Dermis blood vessel endothelial cell (primary cell): ENCODE measurements around the gene STK39. TPM values are rescaled to one million over a fixed set of nuclear protein-coding genes. Genes with fewer than 3 reads are reported as not detected.
A peak's percentile ranks its signal among the peaks of the same experiment; 100 is the strongest.
"Not testable (repeated sequence)": the region's sequence is repeated elsewhere in the genome, so short reads cannot be mapped to it uniquely, and the experiment has no call there.

ENCODE experiments used
- DNase-seq: peaks from one replicate; pipeline ENCODE4 v3.0.0; 2010
- total RNA-seq: library from RNA; depleted of rRNA; stranded (reverse); fragments of >200 nt; gene quantifications from 2 replicates; pipeline ENCODE4 v1.2.3, GENCODE V29; 2014

Gene STK39
- total RNA-seq = 2.4 and 2.7 TPM in 2 replicates

DNA sequence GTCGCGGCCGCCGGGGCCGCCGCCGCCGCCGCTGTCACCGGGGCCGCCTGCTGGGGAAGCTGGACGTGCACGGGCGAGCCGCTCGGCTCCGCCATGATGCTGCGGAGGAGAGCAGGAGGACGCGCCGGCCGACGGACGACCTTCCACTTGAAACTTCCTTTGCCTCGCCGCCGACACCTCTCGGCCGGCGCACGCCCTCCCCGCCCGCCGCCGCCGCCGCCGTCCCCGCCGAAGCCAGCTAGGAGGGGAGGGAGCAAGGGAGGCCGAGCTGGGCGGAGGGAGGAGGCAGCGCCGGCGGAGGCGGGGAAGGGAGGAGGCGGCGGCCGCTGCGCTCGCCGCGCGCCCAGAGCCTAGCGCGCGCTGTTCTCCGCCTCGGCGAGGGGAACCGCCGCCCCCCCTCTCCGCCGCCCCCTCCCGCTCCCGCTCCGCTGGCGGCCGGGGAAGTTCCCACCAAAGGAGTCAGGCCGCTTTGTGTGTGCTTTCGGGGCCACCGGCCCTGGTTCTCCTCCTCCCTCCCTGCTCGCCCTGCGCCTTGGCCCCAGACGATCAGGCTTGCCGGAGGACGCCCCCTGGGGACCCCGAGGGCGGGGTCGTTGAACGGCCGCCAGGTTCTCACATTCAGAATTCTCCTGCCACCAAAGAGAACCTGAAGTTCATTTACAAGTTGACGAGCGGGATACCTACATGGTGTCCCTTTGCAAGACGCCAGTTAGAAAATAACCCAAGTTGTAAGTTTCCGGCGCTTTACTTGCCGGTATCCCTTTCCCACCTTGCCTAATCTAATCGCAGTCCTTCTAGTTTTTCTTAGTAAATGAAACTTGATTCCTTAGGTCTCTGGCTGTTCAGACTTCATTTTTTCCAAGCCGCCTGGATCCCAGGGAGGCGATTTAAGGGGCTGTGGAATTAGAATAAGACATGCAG is at the start of gene STK39:
STK39 (minus strand) TSS at position 255 of the 921 bp plus-strand sequence; CDS start at position 95, 160 bp downstream.
- peak; percentile 76 for DNase-seq

DNA sequence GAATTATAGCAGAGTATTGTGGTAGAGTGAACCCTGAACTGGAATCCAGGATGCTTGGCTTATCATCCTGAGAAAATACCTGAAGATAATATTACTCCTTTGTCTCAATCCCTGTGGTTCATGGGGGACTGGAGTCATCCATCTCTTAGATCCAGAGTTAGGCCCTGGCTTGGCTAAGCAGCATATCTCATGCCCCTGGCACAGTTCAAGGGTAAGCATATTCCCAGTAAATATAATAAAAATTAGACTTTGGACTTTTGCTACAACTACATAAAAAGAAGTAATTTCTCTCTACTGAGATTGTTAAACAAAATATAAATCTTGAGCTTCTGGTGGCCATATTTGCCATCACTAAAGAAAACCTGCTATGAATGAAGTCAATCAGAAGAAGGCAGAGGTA is 47.7 kb upstream of the STK39 start:
- no peak for DNase-seq

DNA sequence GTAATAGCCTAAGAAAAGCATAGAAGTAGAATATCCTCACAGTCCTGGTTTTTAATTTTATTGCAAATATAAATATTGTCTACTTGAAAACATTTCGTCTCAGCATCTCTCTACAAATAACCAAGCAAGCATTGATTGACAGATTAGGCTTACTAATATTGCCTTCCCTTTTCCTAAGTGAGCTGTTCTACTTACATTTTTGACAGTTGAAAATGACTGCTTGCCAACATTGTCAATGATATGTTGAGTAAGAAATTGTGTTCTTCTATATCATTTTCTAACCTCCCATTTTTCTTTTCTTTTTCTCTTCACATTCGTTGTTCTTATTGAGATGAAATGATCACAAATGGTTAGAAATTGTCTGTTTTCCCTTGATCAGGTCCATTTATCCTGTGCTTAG is 47.0 kb upstream of the STK39 start:
- DNase-seq = no peak

DNA sequence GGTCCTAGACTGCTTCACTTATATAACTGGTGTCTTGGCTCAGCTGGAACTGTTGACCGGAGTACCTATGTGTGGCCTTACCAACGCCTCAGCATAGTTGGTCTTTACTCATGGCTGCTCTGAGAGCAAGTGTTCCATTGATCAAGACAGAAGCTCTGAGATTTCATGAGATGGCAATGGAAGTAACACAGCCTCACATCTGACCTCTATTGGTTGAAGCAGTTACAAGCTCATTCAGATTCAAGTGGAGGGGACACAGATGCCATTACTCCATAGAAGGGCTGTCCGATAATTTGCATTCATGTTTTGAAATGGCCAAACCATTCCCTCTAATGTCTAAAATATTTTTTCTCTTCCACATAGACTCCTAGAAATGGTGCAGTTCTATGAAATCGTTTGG is 46.4 kb upstream of the STK39 start:
- no peak for DNase-seq

DNA sequence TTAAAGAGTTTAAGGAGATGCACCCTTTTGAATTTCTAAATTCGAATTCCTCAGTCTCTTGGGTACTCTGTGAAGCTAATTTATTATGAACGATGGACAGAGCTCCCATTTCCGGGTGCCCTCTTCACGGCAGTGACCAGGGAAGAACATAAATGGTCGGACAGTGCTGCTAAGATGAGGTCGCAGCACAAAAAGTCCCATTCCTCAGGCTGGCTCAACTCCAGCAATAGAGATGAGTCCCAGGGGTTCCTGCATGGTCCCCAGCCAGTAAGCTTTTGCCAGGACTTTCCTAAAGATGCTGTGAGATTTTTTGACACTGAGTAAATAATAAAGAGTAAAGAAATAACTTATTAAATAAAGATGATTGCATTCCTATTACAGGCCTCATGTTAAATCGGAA is 43.0 kb upstream of the STK39 start:
- no peak for DNase-seq

DNA sequence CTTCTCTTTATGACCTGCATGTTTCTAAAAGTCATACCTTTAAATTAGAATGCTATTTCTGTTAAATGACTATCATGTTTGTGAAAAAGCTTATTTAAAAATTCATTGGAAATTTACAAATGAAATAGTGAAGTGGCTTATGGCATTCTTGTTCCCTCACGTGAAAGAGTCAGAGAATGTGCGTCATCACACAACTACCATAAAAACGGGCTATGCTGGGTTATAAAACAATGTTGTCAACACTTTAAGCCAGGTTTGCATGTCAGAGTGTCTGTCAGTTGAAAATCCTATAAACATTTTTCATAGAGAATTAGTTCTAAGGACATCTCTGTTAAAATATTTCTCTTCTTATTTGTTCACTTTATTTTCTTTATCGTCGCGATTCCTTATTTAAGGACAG is 42.5 kb upstream of the STK39 start:
- no peak for DNase-seq

DNA sequence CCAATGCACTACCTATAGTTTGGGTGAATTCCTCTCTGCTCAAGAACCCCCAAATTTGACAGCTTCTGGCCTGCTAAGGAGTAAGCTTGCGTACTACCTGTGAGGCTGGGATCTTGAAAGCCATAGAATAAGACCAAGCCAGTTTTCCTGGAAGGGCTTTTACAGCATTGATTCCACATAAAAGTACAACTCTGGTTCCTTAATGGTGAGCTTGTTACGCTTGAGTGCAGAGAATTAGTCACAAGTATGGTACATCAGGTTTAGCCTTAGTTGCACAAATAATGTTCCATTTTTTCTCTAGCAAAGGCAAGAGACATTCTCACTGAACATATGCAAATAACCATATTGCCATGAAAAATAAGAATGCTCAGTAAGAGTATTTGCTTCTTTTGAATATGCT is 39.1 kb upstream of the STK39 start:
- DNase-seq = no peak

DNA sequence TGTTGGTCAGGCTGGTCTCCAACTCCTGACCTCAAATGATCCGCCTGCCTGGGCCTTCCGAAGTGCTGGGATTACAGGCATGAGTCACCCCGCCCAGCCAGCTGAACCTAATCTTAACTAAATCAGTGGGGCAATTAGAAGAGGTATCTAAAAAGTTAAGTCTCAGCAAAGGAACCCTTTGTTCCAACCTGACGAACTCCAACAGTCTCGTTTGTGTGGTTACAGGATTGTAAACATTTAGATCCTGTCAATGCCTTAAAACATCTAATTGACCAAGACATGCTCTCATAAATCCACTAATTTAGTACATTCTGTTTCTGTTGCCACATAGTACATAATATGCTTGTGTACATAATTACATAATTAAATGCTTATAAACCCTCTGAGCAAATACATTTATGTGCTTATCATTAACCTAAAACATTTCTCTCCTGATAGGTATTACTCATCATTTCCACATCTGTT is 31.1 kb upstream of the STK39 start:
- no peak for DNase-seq

DNA sequence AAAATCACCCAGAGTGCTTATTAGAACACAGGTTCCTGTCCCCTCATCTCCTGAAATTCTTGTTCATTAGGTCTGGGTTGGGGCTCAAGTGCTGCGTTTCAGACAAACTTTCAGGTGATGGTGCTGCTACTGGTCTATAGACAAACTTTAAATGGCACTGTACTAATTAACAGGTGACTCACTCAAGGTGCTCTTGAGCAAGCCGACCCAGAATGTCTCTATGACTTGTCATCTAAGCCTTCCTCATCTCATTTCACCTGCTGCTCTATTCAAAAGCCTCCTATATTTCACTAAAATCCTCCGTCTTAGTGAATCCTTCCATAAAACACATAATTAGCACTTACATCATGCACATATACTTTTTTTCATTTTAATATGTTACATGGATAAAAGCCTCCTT is 29.9 kb upstream of the STK39 start:
- DNase-seq = no peak

DNA sequence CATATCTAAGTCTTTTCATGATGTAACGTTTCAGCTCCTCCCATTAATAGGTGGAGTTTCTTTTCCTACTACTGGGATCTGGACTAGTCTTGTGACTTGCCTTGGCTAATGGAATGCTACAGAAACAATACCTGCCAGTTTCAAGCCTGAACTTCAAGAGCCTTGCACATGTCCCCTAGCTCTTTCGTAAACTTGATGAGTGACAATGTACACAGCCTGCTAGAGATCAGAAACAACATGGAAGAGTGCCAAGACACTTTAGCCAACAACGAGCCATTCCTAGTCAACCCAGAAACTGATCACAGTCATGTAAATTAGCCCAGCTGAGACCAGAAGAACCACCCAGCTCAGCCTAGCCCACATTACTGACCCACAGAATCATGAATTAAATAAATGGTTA is 24.8 kb upstream of the STK39 start:
- no peak for DNase-seq

DNA sequence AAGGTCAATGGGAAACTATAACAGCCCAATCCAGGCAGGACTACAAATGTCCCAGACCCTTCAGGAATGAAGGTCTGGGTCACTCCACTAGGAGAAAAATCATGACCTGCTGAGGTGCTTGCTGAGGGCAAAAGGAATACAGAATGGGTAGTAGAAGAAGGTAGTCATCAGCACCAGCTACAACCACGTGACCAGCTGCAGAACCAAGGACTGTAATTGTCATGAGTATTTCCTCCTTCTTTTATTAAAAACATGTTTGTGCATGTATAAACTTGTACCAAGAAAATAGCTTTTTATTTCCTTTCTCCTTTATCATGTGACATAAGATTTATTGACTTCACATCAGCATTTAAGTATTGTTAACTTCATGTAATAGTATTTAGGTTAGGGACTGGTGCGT is 15.5 kb upstream of the STK39 start:
- not testable (repeated sequence) for DNase-seq

DNA sequence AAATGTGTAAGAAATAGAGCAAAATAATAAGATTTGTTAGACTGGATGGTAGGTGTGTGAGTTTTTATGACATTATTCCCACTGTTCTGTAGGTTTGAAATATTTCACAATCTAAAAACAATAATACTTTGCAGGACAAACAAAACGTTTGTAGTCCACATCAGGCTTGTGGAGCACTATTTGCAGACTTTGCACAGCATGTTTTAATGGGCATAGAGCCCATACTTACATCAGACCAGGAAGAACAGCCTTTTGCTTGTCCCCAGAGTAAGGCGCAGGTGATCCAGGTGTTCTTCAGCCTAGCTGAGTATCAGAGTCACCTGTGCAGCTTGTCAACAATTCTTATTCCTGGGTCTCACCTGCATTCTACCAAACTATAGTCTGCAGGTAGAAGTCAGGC is 9.1 kb upstream of the STK39 start:
- no peak for DNase-seq

DNA sequence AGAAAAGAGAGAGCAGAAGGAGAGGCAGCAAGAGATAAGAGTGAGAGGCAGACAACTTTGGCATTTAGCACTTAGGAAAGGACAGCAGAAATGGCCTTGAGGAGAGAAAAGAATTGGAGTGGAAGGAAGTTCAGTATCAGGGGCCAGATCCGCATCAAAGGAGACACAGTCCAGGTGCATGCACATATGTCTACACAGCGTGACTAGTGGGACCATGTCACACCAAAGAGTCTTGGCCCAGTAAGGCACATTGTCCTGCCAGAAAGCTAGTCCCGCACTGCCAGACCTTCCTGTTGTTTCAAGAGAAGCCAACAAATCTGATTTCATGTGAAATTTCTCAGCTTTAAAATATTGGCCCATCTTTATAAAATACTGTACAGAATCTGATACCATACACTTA is 8.5 kb upstream of the STK39 start:
- DNase-seq = no peak

DNA sequence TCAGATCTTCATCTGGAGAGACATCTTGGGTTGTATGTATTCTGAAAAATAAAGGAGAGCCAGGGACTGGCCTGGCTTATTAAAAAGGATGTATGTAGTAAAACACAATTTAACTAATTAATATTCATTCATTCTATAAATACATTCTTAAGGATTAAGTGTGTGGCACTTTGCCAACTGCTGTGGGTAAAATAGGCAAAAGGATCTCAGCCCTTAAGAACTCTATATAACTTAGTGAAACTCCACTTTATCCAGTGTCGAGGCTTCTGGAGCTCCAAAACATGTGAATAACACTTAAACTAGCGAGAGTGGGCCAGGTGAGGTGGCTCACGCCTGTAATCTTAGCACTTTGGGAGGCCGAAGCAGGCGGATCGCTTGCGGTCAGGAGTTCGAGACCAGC is 7.7 kb upstream of the STK39 start:
- DNase-seq = no peak

DNA sequence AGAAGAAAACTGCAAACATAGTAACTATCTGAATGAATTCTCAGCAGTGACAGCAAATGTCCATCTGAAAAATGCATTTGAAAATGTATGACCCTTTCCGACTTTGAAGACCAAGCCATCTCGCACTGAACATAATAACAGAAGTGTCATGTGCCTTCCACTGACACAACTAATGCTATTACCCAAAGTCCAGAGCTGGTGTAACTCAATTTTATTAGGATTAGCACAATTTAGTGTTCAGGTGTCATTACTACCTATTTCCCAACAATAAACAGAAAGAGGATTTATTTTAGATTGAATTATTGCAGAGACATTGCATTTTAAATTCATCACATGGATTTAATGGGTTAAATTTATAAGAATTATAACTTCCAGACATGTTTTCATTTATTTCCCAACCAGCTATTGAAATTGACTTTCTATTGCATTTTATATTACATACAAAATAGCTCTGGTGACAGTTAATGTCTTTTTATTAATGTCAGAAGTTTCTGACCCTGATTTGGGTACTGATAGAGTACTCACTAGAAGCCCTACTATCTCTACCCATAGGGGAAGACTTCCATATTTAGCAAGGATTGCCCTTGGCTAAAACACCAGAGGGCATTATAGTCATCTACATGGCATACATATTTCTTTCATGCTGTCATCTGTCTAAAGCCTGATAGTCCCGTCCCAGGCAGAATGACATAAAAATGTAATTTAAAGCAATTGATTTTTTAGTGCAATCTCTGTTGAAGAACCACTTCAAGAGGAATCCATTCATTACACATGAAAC is 7.0 kb upstream of the STK39 start:
- no peak for DNase-seq

DNA sequence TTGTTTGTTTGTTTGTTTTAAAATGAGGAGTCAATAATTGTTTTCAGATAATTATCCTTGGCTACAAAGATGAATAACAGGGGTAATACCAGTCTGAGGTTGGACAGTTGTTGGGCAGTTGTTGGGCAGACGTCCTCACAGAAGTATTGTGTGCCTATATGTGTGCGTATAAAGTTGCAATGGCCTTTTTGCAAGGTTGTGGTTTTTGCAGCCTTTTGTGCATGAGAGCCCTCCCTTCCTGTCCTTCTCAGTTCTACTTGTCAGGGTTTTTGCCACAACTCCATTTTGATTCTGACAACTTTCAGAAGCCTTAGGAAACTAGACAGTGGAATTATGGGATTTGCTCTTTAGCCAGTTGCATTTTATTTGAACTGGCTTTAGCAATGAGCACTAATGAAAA is 6.0 kb upstream of the STK39 start:
- no peak for DNase-seq

DNA sequence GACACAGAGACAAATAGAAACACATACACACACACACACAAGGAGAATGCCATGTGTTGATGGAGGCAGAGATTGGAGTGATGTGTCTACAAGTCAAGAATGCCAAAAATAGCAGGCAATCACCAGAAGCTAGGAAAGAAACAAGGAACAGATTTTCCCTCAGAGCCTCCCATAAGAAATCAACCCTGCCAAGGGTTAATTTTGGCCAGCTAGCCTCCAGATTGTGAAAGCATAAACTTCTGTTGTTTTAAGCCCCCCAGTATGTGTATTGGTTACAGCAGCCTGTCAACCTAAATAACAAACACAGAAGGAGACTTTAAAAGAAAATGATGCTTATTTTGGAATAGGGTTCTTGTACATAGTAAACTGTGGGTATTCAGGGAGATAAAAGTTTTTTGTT is 5.6 kb upstream of the STK39 start:
- DNase-seq = no peak

DNA sequence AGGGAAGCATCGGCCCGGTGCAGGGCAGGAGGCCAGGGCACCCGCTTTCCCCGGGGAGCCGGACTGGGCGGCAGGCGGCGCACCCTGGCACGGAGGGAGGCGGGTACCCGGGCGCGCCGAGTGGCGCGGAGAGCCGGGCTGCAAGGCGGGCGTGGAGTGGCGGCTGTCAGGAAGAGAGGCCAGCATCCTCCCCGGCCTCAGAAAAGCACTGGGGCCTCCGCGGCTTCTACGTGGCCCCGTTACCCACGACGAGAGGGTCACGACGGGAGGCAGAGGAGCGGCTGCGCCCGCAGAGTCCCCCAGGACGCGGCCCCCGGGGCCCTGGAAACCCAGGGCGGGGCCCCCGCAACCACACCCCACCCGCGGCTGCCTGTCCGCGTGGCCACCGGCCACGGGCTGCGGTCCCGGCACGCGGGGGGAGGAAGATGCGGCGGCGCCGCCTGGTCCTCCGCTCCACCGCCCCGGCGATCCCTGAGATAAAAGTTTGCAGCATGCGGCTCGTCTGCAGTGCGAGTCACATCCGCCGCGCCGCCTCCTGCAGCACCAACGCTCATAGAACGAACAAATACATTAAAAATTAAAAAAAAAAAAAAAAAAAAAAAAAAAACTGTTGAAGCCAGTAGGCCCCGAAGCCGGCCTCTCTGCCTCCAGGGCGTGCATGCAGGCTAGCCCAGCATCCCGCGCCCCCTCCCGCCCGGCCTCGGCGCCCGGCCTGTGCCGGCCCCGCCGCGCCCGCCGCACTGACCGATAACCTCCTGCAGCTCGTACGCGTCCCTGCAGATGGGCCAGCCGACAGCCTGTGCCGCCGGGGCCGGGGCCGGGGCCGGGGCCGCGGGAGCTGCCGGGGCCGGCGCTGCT is 683 bp downstream of the STK39 start:
- DNase-seq = peak; percentile 68

DNA sequence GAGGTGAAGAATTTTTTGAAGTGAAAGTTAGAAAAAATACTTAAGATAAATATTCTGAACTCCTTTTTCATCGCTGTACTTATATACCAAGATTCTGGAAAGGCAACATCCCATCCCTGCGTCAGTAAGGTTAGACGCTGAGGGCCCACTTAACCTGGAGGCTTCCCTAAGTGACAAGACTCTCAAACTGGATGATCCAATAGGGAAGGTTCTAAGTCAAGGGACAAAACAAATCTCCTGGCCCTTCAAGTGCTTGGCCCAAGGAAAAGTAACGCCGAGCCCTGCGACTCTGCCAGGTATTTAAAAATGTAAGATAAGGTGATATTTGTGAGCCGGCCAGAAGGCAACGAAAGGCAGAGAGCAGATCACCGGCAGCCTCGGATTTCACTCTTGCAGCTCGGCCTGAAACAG is 1.3 kb downstream of the STK39 start:
- no peak for DNase-seq

DNA sequence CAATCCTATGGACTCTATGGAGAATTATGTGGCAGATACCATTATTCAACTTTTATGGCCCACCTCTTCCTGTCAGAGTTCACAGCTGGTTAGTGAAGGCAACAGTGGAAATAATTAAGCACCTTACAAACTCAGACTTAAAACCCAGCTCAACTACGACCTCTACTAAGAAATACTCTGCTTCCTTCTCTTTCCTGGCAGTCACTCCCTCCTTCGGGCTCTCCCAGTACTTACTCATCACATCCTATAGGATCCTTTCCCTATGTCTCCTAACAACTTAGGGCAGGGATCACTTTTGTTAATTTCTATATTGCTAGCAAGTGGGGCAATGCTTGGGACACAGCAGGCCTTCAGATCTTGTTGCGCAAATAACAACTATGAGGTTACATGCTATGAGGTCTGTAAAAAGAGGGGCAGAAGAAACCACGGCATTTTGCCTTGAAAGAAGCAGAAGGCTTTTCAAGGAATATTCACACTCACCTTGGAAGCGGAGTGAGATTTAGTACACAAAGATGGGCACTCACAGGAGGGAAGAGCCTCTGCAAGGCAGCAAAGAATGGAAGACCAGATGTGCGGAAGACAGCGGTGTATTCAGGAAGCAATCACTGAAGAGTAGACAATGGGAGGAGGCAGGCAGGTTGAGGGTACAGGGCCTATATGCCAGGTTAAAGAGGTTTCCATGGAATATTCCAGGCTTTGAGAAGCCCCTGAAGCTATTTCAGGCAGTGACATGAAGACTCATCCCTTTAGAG is 2.1 kb downstream of the STK39 start:
- DNase-seq = peak; percentile 14

DNA sequence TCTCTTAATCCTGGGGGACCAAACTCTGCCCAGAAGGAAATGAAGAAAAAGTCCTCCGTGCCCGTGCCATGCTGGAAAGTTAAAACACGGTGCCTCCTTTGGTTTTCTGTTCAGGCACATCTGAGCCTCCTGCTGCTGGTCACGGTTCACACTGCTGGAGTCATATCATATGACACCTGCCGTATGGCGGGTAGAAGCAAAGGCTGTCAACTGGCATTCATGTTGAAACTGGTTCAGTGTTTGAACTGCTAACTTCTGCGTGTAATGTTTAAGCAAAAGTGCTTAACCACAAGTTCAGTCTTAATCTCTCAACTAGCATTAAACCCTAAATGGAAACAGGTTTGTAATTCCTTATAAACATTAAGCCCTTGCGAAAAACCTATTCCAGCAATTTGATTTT is 3.1 kb downstream of the STK39 start:
- DNase-seq = no peak

DNA sequence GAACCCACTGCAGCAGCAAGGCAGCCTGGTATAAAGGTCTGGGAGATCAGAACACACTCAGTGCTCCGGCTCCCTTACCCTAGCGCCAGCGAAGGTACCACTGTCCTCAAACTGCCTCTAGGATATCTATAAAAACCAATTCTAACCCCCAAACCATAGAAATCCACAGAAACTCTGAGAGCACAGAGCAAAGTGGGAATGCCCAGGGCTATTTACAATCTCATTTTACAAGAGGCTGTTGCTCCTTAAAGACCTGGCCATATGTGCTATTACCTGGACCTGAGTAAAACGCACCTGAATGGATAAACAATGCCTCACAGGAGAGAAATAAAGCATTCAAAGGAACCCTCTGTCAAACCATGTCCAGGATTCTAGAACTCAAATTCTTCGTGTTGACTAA is 4.3 kb downstream of the STK39 start:
- DNase-seq = no peak
